ENCODE measurements around the gene TMC5. TPM values are rescaled to one million over a fixed set of nuclear protein-coding genes. Genes with fewer than 3 reads are reported as not detected.

TMC5 gene
- total RNA-seq, 4 donors from 2014 or later, result 0.19 TPM; not detected in 3

DNA sequence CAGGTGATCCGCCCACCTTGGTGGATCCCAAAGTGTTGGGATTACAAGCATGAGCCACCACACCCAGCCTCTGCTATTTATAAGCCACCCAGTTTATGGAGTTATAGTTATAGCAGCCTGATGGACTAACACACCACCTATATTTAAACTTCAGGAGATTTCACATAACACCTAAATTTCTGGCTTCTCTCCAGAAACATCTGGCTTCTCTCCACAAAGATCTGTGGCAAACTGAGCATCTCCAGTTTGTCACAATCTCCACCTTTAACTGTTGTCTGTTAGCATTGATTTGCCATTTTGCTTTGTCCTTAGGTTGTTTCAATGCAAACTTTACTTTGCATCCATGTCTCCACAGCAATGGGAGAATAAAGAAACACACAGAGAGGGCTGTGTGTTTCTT lies 64.6 kb downstream of the TMC5 start:
- TF ChIP-seq, protein P1, sequence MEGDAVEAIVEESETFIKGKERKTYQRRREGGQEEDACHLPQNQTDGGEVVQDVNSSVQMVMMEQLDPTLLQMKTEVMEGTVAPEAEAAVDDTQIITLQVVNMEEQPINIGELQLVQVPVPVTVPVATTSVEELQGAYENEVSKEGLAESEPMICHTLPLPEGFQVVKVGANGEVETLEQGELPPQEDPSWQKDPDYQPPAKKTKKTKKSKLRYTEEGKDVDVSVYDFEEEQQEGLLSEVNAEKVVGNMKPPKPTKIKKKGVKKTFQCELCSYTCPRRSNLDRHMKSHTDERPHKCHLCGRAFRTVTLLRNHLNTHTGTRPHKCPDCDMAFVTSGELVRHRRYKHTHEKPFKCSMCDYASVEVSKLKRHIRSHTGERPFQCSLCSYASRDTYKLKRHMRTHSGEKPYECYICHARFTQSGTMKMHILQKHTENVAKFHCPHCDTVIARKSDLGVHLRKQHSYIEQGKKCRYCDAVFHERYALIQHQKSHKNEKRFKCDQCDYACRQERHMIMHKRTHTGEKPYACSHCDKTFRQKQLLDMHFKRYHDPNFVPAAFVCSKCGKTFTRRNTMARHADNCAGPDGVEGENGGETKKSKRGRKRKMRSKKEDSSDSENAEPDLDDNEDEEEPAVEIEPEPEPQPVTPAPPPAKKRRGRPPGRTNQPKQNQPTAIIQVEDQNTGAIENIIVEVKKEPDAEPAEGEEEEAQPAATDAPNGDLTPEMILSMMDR (IDR thresholded peaks at IDR 0.05 in 4 of 5, conservative IDR thresholded peaks at IDR 0.05 in 1 of 5), result no peak
- no peak for TF ChIP-seq POLR2A (IDR thresholded peaks at IDR 0.05)
- H3K4me1 ChIP-seq, result no peaks in the 10 kb centered on the region
- no peaks in the 10 kb centered on the region for H3K9me3 ChIP-seq
- in situ Hi-C loops (cut with MboI; ENCODE audit: low sequenced_read_pairs in 4 of 4) (no loop called here), intact Hi-C loops (cut with DNase I; ENCODE audit: low total_unique reads) (no loop called here)
- H3K27me3 ChIP-seq, result no peaks in the 10 kb centered on the region
- no peak overlapping the region for H3K4me3 ChIP-seq
- no peak overlapping the region for H3K27ac ChIP-seq
- DNase-seq (no peak), ATAC-seq (no peak)
- H3K36me3 ChIP-seq, result no peaks in the 10 kb centered on the region

- H3K4me3 ChIP-seq, result no peak overlapping the region
- in situ Hi-C loops (cut with MboI; ENCODE audit: low sequenced_read_pairs in 4 of 4) (no loop called here), intact Hi-C loops (cut with DNase I; ENCODE audit: low total_unique reads) (no loop called here)
- H3K27ac ChIP-seq, result no peak overlapping the region
- no peak for TF ChIP-seq POLR2A (IDR thresholded peaks at IDR 0.05)
- TF ChIP-seq, protein P1 (IDR thresholded peaks at IDR 0.05 in 4 of 5, conservative IDR thresholded peaks at IDR 0.05 in 1 of 5), result no peak
- H3K27me3 ChIP-seq, result no peaks in the 10 kb centered on the region
- no peaks in the 10 kb centered on the region for H3K9me3 ChIP-seq
- no peaks in the 10 kb centered on the region for H3K4me1 ChIP-seq
- ATAC-seq, result no peak
- DNase-seq, result no peak
- no peaks in the 10 kb centered on the region for H3K36me3 ChIP-seq
Measured at GRCh38 chr16:19484096-19484495, 66.4 kb downstream of the TMC5 start.

- intact Hi-C loops (cut with DNase I; ENCODE audit: low total_unique reads) (no loop called here), in situ Hi-C loops (cut with MboI; ENCODE audit: low sequenced_read_pairs in 4 of 4) (no loop called here)
- Histone ChIP-seq H3K4me1 (no peaks in the 10 kb centered on the region), H3K4me3 (no peak overlapping the region), H3K27ac (no peak overlapping the region), H3K36me3 (no peaks in the 10 kb centered on the region), H3K9me3 (no peaks in the 10 kb centered on the region), H3K27me3 (no peaks in the 10 kb centered on the region)
- ATAC-seq, result no peak
- TF ChIP-seq, protein P1 (IDR thresholded peaks at IDR 0.05 in 4 of 5, conservative IDR thresholded peaks at IDR 0.05 in 1 of 5), result no peak
- no peak for TF ChIP-seq POLR2A (IDR thresholded peaks at IDR 0.05)
- DNase-seq, result no peak
Measured at GRCh38 chr16:19485611-19486010, 67.9 kb downstream of the TMC5 start.

DNA sequence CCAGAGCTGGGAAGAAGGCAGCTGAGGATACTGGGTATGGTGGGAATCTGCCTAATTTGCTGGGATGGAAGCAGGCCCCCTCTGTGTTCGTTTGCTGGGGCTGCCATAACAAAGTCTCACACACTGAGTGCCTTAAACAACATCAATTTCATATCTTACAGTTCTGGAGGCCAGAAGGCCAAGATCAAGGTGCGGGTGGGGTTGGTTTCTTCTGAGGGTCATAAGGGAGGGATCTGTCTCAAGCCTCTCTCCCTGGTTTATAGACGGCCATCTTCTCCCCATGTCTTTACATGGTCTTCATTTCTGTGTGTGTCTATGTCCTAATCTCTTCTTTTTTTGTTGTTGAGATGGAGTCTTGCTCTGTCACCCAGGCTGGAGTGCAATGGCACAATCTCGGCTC lies 68.4 kb downstream of the TMC5 start:
- in situ Hi-C loops (cut with MboI; ENCODE audit: low sequenced_read_pairs in 4 of 4), result no loop called here
- H3K27ac ChIP-seq, result no peak overlapping the region
- no peaks in the 10 kb centered on the region for H3K4me1 ChIP-seq
- no peak for ATAC-seq
- no peaks in the 10 kb centered on the region for H3K27me3 ChIP-seq
- H3K4me3 ChIP-seq, result no peak overlapping the region
- intact Hi-C loops (cut with DNase I; ENCODE audit: low total_unique reads), result no loop called here
- no peaks in the 10 kb centered on the region for H3K9me3 ChIP-seq
- DNase-seq, result no peak
- TF ChIP-seq POLR2A (IDR thresholded peaks at IDR 0.05), result no peak
- TF ChIP-seq, protein P1 (IDR thresholded peaks at IDR 0.05 in 4 of 5, conservative IDR thresholded peaks at IDR 0.05 in 1 of 5), result no peak
- H3K36me3 ChIP-seq, result no peaks in the 10 kb centered on the region

DNA sequence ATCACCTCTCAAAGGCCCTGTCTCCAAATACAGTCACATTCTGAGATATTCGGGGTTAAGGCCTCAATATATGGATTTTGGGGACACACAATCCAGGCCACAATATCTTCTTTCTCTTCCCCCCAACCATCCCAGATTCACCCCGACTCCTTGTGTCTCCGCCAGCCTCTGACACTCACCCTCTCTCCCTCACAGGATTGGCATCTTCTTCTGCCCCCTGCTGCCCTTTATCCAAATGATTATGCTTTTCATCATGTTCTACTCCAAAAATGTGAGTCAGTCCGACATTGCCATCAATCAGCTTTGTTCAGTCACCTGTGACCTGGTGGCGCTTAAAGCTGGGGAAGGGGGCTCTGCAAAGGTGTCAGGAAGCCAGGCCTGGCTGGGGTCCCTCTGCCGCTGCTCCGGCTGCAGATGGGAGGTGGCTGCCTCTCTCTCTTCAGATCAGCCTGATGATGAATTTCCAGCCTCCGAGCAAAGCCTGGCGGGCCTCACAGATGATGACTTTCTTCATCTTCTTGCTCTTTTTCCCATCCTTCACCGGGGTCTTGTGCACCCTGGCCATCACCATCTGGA lies 69.2 kb downstream of the TMC5 start:
- intact Hi-C loops (cut with DNase I; ENCODE audit: low total_unique reads), result no loop called here
- no peaks in the 10 kb centered on the region for H3K36me3 ChIP-seq
- H3K4me3 ChIP-seq, result no peak overlapping the region
- H3K27ac ChIP-seq, result no peak overlapping the region
- TF ChIP-seq POLR2A (IDR thresholded peaks at IDR 0.05), result no peak
- TF ChIP-seq, protein P1 (IDR thresholded peaks at IDR 0.05 in 4 of 5, conservative IDR thresholded peaks at IDR 0.05 in 1 of 5), result no peak
- no peaks in the 10 kb centered on the region for H3K4me1 ChIP-seq
- DNase-seq (no peak), ATAC-seq (no peak)
- H3K9me3 ChIP-seq, result no peaks in the 10 kb centered on the region
- in situ Hi-C loops (cut with MboI; ENCODE audit: low sequenced_read_pairs in 4 of 4), result no loop called here
- no peaks in the 10 kb centered on the region for H3K27me3 ChIP-seq

All from gastrocnemius medialis (tissue), 4 donors.